ENCODE measurements around the gene ASPSCR1.

- no peak for TF ChIP-seq POLR2A (IDR thresholded peaks at IDR 0.05)
- TF ChIP-seq CTCF (IDR thresholded peaks at IDR 0.05) = no peak
- TF ChIP-seq EP300 (IDR thresholded peaks at IDR 0.05; ENCODE audit: low read depth) = no peak
These were observed 69.5 kb downstream of the ASPSCR1 start for GRCh38 chr17:82046903-82047302.

Measured in transverse colon (tissue), 3 donors.